ENCODE data around the gene ADPRH. TPM values are rescaled to one million over a fixed set of nuclear protein-coding genes. Genes with fewer than 3 reads are reported as not detected.

ADPRH gene
- polyA plus RNA-seq, 2 of the 4 experiments (the other 2 are of a cell fraction) = 3.7 to 3.8 TPM

DNA sequence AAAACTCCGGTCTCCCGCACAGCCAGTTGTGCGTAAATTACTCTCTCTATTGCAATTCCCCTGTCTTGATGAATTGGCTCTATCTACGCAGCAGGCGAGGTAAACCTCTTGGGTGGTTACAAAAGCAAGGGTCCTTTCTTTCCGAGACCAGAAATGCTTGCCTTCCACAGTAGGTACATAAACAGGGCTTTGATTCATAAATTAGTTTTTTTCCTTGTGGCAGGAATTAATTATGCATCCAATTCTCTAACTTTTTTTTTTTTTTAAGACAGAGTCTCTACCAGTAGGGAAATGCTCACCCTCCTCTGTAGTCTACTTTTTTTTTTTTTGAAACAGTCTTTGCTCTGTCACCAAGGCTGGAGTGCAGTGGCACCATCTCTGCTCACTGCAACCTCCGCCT, 36.1 kb upstream of the ADPRH start:
- H3K4me1 ChIP-seq = no peaks in the 10 kb centered on the region
- FAIRE-seq (no peak), DNase-seq (ENCODE audit: low read depth in 1 of 2, low spot score in 1 of 2) (no peak), ATAC-seq (no peak)
- TF ChIP-seq GATA3 (IDR thresholded peaks at IDR 0.05; ENCODE audit: borderline replicate concordance) = no peak
- TF ChIP-seq HOXA7 (CRISPR knock-in tag; IDR thresholded peaks at IDR 0.05) = no peak
- no peak for TF ChIP-seq SMC3 (IDR thresholded peaks at IDR 0.05)
- no peak for TF ChIP-seq TFCP2L1 (CRISPR knock-in tag; IDR thresholded peaks at IDR 0.05)
- no peak for TF ChIP-seq FOSB (CRISPR knock-in tag; IDR thresholded peaks at IDR 0.05)
- no peak for TF ChIP-seq MAZ (IDR thresholded peaks at IDR 0.05; ENCODE audit: borderline replicate concordance, low read depth, low read length)
- H3K4me3 ChIP-seq = no peak overlapping the region
- 88% methylated on average over 7 of the region's 7 CpGs for WGBS (ENCODE audit: missing lambda C conversion rate)
- ChIA-PET POLR2A (interaction anchor here (0.7 kb wide), 1 partner anchor 36 kb away, joined by 3 read pairs; no protein-coding TSS in a partner anchor), CTCF (interaction anchor here (0.7 kb wide), 1 partner anchor 44 kb away, joined by 4 read pairs; no protein-coding TSS in a partner anchor)
- no peak overlapping the region for H3K4me2 ChIP-seq
- 0 out of 3 replicates have a peak, but pooled peaks cover 3% of the 10 kb centered on the region for H3K9me3 ChIP-seq
- no peak overlapping the region for H3K27ac ChIP-seq

DNA sequence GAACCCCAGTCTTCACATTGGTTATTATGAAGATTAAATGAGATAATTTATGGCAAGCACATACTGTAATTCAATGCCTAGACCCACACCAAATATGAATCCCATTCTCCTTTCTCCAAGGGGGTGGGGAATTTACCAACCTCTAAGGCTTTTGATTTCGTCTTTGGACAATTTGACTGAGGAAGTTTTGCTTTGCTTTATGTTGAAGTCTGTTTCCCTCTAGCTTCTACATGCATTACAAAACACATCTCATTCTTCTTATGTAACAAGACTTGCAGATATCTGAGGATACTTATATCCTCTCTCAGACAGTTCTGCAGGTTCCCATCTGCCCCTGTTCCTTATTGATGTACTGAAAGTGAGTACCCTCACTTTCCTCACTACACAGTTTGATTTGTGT, 32.1 kb upstream of the ADPRH start:
- no peak for DNase-seq (ENCODE audit: low read depth in 1 of 2, low spot score in 1 of 2)
- no peak for ATAC-seq
- H3K4me3 ChIP-seq = no peak overlapping the region
- ChIA-PET CTCF (interaction anchor here (0.9 to 1.2 kb wide), 2 partner anchors 13 to 141 kb away, joined by 3 to 4 read pairs; no protein-coding TSS in a partner anchor), POLR2A (no interaction called here)
- H3K27ac ChIP-seq = no peak overlapping the region
- no peaks in the 10 kb centered on the region for H3K4me1 ChIP-seq
- 52% methylated on average over 1 of the region's 1 CpG for WGBS (ENCODE audit: missing lambda C conversion rate)
- no peak overlapping the region for H3K4me2 ChIP-seq
- FAIRE-seq = no peak
- H3K9me3 ChIP-seq = 0 out of 3 replicates have a peak, but pooled peaks cover 3% of the 10 kb centered on the region
- TF ChIP-seq EHF (CRISPR knock-in tag; IDR thresholded peaks at IDR 0.05) (no peak), POLR2A (IDR thresholded peaks at IDR 0.05; ENCODE audit: low read length) (no peak), RARB (CRISPR knock-in tag; IDR thresholded peaks at IDR 0.05) (no peak), BHLHE40 (IDR thresholded peaks at IDR 0.05; ENCODE audit: low read depth, low read length) (no peak), CHD2 (IDR thresholded peaks at IDR 0.05; ENCODE audit: low read length, partially characterized antibody) (no peak), KDM1A (IDR thresholded peaks at IDR 0.05; ENCODE audit: low read depth) (no peak), ZFP36 (IDR thresholded peaks at IDR 0.05; ENCODE audit: borderline replicate concordance, partially characterized antibody) (no peak), POLR2AphosphoS2 (conservative IDR thresholded peaks at IDR 0.05; ENCODE audit: low read length) (no peak), EP300 (IDR thresholded peaks at IDR 0.05) (no peak), GATA3 (IDR thresholded peaks at IDR 0.05; ENCODE audit: borderline replicate concordance) (no peak), HEYL (CRISPR knock-in tag; IDR thresholded peaks at IDR 0.05) (no peak), FOXS1 (CRISPR knock-in tag; IDR thresholded peaks at IDR 0.05) (no peak), FOSB (CRISPR knock-in tag; IDR thresholded peaks at IDR 0.05) (no peak)

DNA sequence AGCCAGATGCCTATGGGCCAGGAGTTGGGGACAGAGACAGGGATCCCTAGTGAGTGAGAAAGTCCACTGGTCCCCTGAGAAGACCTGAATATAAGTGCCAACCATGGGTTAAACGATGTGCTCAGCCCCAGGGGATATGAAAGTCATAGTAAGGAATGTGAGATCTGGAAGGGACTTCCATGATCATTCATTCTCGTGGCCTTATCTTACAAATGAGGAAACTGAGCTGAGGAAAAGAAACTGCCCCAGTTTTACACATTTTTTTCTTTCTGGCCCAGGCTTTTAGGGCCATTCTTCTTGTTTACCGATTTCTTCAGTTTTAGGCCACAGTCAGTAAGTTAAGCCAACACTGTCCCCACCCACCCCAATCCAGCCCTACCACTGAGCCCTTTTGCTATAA, 31.0 kb upstream of the ADPRH start:
- CTCF ChIA-PET = no interaction called here
- TF ChIP-seq, protein P1, sequence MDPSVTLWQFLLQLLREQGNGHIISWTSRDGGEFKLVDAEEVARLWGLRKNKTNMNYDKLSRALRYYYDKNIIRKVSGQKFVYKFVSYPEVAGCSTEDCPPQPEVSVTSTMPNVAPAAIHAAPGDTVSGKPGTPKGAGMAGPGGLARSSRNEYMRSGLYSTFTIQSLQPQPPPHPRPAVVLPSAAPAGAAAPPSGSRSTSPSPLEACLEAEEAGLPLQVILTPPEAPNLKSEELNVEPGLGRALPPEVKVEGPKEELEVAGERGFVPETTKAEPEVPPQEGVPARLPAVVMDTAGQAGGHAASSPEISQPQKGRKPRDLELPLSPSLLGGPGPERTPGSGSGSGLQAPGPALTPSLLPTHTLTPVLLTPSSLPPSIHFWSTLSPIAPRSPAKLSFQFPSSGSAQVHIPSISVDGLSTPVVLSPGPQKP (IDR thresholded peaks at IDR 0.05; ENCODE audit: low read depth, low read length) = no peak
- TF ChIP-seq KDM5A (IDR thresholded peaks at IDR 0.05) (no peak), ESRRA (IDR thresholded peaks at IDR 0.05; ENCODE audit: borderline replicate concordance, low read length) (no peak), NFE2L2 (conservative IDR thresholded peaks at IDR 0.05; ENCODE audit: low read length) (no peak), JUN (IDR thresholded peaks at IDR 0.05) (no peak), ZSCAN20 (CRISPR knock-in tag; IDR thresholded peaks at IDR 0.05) (no peak), CHD4 (IDR thresholded peaks at IDR 0.05; ENCODE audit: borderline replicate concordance) (no peak), POLR2AphosphoS2 (conservative IDR thresholded peaks at IDR 0.05; ENCODE audit: low read length) (no peak), MYC (IDR thresholded peaks at IDR 0.05; ENCODE audit: borderline replicate concordance, low read length) (no peak), RCOR1 (IDR thresholded peaks at IDR 0.05; ENCODE audit: low read depth, low read length) (no peak), CEBPB (IDR thresholded peaks at IDR 0.05) (no peak)
- TF ChIP-seq, protein P2, sequence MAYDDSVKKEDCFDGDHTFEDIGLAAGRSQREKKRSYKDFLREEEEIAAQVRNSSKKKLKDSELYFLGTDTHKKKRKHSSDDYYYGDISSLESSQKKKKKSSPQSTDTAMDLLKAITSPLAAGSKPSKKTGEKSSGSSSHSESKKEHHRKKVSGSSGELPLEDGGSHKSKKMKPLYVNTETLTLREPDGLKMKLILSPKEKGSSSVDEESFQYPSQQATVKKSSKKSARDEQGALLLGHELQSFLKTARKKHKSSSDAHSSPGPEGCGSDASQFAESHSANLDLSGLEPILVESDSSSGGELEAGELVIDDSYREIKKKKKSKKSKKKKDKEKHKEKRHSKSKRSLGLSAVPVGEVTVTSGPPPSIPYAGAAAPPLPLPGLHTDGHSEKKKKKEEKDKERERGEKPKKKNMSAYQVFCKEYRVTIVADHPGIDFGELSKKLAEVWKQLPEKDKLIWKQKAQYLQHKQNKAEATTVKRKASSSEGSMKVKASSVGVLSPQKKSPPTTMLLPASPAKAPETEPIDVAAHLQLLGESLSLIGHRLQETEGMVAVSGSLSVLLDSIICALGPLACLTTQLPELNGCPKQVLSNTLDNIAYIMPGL (CRISPR knock-in tag; IDR thresholded peaks at IDR 0.05; ENCODE audit: borderline replicate concordance) = no peak
- TF ChIP-seq, protein P3, sequence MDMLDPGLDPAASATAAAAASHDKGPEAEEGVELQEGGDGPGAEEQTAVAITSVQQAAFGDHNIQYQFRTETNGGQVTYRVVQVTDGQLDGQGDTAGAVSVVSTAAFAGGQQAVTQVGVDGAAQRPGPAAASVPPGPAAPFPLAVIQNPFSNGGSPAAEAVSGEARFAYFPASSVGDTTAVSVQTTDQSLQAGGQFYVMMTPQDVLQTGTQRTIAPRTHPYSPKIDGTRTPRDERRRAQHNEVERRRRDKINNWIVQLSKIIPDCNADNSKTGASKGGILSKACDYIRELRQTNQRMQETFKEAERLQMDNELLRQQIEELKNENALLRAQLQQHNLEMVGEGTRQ (IDR thresholded peaks at IDR 0.05) = no peak
- Histone ChIP-seq H3K4me3 (no peak overlapping the region), H3K9me3 (no peaks in the 10 kb centered on the region), H3K4me2 (no peak overlapping the region), H3K27ac (no peak overlapping the region), H3K4me1 (no peaks in the 10 kb centered on the region)
- POLR2A ChIA-PET = no interaction called here
- 30% methylated on average over 3 of the region's 3 CpGs for WGBS (ENCODE audit: missing lambda C conversion rate)
- DNase-seq (ENCODE audit: low read depth in 1 of 2, low spot score in 1 of 2) = no peak
- FAIRE-seq = no peak
- ATAC-seq = no peak

Measured in A549 (cell line).